Activated CD4-positive, alpha-beta T cell treated with anti-CD3 and anti-CD28 coated beads, Interleukin-2, amount 50 U/mL, for 24 hours (primary cell): ENCODE measurements around the gene NPC1L1.
"Not testable (repeated sequence)": the region's sequence is repeated elsewhere in the genome, so short reads cannot be mapped to it uniquely, and the experiment has no call there.

ENCODE experiments used
- DNase-seq, 2 donors: peaks; one replicate each; pipeline ENCODE4 v3.0.0-alpha.2; 2020; ENCODE audit warnings: low read depth in 1 of 2, low spot score in 1 of 2

Gene NPC1L1

GRCh38 chr7:44565097-44565794 is 24.1 kb upstream of the NPC1L1 start:
- DNase-seq, result peak; percentile 41 to 53

- no peak for DNase-seq
Observed at GRCh38 chr7:44564606-44565005, 23.5 kb upstream of the NPC1L1 start.

- no peak for DNase-seq
Observed at GRCh38 chr7:44563171-44563679, 22.1 kb upstream of the NPC1L1 start.

- not testable (repeated sequence) for DNase-seq
Observed at GRCh38 chr7:44562622-44562962, 21.5 kb upstream of the NPC1L1 start.

GRCh38 chr7:44561962-44562621 is 21.0 kb upstream of the NPC1L1 start:
- DNase-seq, result no peak

GRCh38 chr7:44561481-44561880 is 20.4 kb upstream of the NPC1L1 start:
- DNase-seq, result no peak

- DNase-seq, result no peak
Observed at GRCh38 chr7:44559485-44559884, 18.4 kb upstream of the NPC1L1 start.

GRCh38 chr7:44557485-44557884 is 16.4 kb upstream of the NPC1L1 start:
- no peak for DNase-seq

- DNase-seq, result no peak
Observed at GRCh38 chr7:44555350-44555749, 14.2 kb upstream of the NPC1L1 start.

- DNase-seq, result not testable (repeated sequence)
Observed at GRCh38 chr7:44552473-44553005, 11.4 kb upstream of the NPC1L1 start.

GRCh38 chr7:44549457-44549856 is 8.3 kb upstream of the NPC1L1 start:
- no peak for DNase-seq

GRCh38 chr7:44548893-44549292 is 7.8 kb upstream of the NPC1L1 start:
- DNase-seq, result no peak

GRCh38 chr7:44547536-44548231 is 6.6 kb upstream of the NPC1L1 start:
- DNase-seq, result no peak

GRCh38 chr7:44541876-44542610 is 913 bp upstream of the NPC1L1 start:
- DNase-seq, result no peak

- DNase-seq, result no peak
Observed at GRCh38 chr7:44540592-44541027, 520 bp downstream of the NPC1L1 start.

GRCh38 chr7:44539669-44540506 is 1.2 kb downstream of the NPC1L1 start:
- no peak for DNase-seq

GRCh38 chr7:44538798-44539668 is 2.1 kb downstream of the NPC1L1 start:
- DNase-seq, result no peak

GRCh38 chr7:44538093-44538797 is 2.9 kb downstream of the NPC1L1 start:
- DNase-seq, result no peak

GRCh38 chr7:44537442-44537841 is 3.7 kb downstream of the NPC1L1 start:
- DNase-seq, result no peak
